Suprapubic skin (tissue), 4 donors: ENCODE results near the gene CAMTA1. TPM values are rescaled to one million over a fixed set of nuclear protein-coding genes. Genes with fewer than 3 reads are reported as not detected.

Experiments
- DNase-seq, 2 donors: peaks; one replicate each; pipeline ENCODE4 v3.0.0-alpha.2; 2019; ENCODE audit warnings: low spot score in 2 of 2
- H3K27ac ChIP-seq: fragments of 200-600 bp; sonication (generic); one replicate; pipeline ENCODE4 v1.5.1; 2019
- H3K27me3 ChIP-seq: fragments of 200-600 bp; sonication (generic); one replicate; pipeline ENCODE4 v1.5.1; 2019
- H3K36me3 ChIP-seq: fragments of 200-600 bp; sonication (generic); one replicate; pipeline ENCODE4 v1.5.1; 2019
- H3K4me1 ChIP-seq: fragments of 200-600 bp; sonication (generic); one replicate; pipeline ENCODE4 v1.5.1; 2019
- H3K4me3 ChIP-seq: fragments of 200-600 bp; sonication (generic); one replicate; pipeline ENCODE4 v1.5.1; 2019; ENCODE audit warnings: mild to moderate bottlenecking
- H3K9me3 ChIP-seq: fragments of 200-600 bp; sonication (generic); one replicate; pipeline ENCODE4 v1.5.1; 2019
- EP300 ChIP-seq: sonication (generic); formaldehyde crosslinking; IDR thresholded peaks from one replicate; pipeline ENCODE4 v1.6.1; 2017; ENCODE audit warnings: antibody characterized with exemption
- POLR2A ChIP-seq, 2 donors: fragments of 450-650 bp; IDR thresholded peaks; one replicate each; pipeline ENCODE4 v1.6.1; 2017; ENCODE audit warnings: antibody characterized with exemption in 2 of 2, mild to moderate bottlenecking in 2 of 2, moderate library complexity in 2 of 2
- POLR2AphosphoS5 ChIP-seq, 3 donors: sonication (generic); formaldehyde crosslinking; IDR thresholded peaks; one replicate each; pipeline ENCODE4 v1.6.1; 2017; ENCODE audit warnings: antibody characterized with exemption in 3 of 3
- WGBS: methylation state at CpG from one replicate; pipeline ENCODE4 v1.1.5; 2018; 5-methylcytosine and 5-hydroxymethylcytosine counted together
- total RNA-seq, 4 donors: library from RNA; depleted of rRNA; stranded (reverse); fragments of >200 nt; gene quantifications; one replicate each; pipeline ENCODE4 v1.1.0, GENCODE V29; 2016
- TF ChIP-seq, protein P1 (sequence below), 2 donors: fragments of 200-600 bp in 1 of 2; fragments of 450-650 bp in 1 of 2; sonication (generic) in 1 of 2; IDR thresholded peaks; one replicate each; pipeline ENCODE4 v1.5.1; 2016 to 2019; ENCODE audit warnings: antibody characterized with exemption in 2 of 2, mild to moderate bottlenecking in 1 of 2, moderate library complexity in 1 of 2

CAMTA1 gene
- total RNA-seq, 4 donors from 2014 or later: 40.4 to 54.1 (median 46.6) TPM

DNA sequence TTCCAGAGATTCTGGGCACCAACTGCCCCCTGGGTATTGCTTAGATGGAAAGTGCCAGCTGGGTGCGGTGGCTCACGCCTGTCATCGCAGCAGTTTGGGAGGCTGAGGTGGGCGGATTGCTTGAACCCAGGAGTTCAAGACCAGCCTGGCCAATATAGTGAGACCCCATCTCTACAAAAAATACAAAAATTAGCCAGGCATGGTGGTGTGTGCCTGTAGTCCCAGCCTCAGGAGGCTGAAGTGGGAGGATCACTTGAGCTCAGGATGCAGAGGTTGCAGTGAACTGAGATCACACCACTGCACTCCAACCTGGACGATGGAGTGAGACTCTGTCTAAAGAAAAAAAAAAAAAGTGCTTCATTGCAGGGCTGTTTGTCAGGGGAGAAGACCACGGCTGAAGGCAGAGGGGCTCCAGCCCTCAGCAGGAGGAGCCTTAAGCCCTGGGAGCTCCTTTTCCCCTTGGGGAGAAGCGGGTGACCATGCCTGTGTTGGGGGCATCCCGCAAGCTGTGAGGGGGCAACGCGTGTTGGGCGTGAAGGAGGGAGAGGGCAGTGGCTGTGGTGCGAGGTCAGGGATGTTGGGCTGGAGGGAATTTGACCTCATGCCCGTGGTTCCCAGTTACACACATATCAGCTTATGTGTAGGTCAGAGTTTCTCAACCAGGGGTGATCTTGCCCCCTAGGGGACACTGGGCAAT is 854.3 kb downstream of the CAMTA1 start:
- WGBS: 87% methylated on average over 13 of the region's 13 CpGs
- H3K9me3 ChIP-seq: no peaks in the 10 kb centered on the region
- H3K36me3 ChIP-seq: no peaks in the 10 kb centered on the region
- no peaks in the 10 kb centered on the region for H3K4me1 ChIP-seq
- no peak for DNase-seq
- no peak overlapping the region for H3K27ac ChIP-seq
- peaks cover 8% of the 10 kb centered on the region for H3K27me3 ChIP-seq
- no peak overlapping the region for H3K4me3 ChIP-seq
- TF ChIP-seq POLR2AphosphoS5 (IDR thresholded peaks at IDR 0.05) (no peak), EP300 (no peak), POLR2A (IDR thresholded peaks at IDR 0.05) (no peak)
- TF ChIP-seq, protein P1, sequence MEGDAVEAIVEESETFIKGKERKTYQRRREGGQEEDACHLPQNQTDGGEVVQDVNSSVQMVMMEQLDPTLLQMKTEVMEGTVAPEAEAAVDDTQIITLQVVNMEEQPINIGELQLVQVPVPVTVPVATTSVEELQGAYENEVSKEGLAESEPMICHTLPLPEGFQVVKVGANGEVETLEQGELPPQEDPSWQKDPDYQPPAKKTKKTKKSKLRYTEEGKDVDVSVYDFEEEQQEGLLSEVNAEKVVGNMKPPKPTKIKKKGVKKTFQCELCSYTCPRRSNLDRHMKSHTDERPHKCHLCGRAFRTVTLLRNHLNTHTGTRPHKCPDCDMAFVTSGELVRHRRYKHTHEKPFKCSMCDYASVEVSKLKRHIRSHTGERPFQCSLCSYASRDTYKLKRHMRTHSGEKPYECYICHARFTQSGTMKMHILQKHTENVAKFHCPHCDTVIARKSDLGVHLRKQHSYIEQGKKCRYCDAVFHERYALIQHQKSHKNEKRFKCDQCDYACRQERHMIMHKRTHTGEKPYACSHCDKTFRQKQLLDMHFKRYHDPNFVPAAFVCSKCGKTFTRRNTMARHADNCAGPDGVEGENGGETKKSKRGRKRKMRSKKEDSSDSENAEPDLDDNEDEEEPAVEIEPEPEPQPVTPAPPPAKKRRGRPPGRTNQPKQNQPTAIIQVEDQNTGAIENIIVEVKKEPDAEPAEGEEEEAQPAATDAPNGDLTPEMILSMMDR (IDR thresholded peaks at IDR 0.05): no peak

- TF ChIP-seq, protein P1 (IDR thresholded peaks at IDR 0.05): no peak
- TF ChIP-seq POLR2A (IDR thresholded peaks at IDR 0.05): no peak
- no peak for TF ChIP-seq POLR2AphosphoS5 (IDR thresholded peaks at IDR 0.05)
- no peak for TF ChIP-seq EP300
- no peaks in the 10 kb centered on the region for H3K36me3 ChIP-seq
- peaks cover 8% of the 10 kb centered on the region for H3K27me3 ChIP-seq
- H3K4me1 ChIP-seq: no peaks in the 10 kb centered on the region
- DNase-seq: no peak
- no peak overlapping the region for H3K27ac ChIP-seq
- no peaks in the 10 kb centered on the region for H3K9me3 ChIP-seq
- H3K4me3 ChIP-seq: no peak overlapping the region
- 97% methylated on average over 18 of the region's 18 CpGs for WGBS
These were observed 855.1 kb downstream of the CAMTA1 start for GRCh38 chr1:7640350-7640749.

GRCh38 chr1:7640920-7641585 is 855.8 kb downstream of the CAMTA1 start:
- Histone ChIP-seq H3K9me3 (no peaks in the 10 kb centered on the region), H3K27me3 (peaks cover 8% of the 10 kb centered on the region), H3K27ac (no peak overlapping the region), H3K4me3 (no peak overlapping the region), H3K4me1 (no peaks in the 10 kb centered on the region), H3K36me3 (no peaks in the 10 kb centered on the region)
- 84% methylated on average over 16 of the region's 18 CpGs for WGBS
- DNase-seq: no peak
- no peak for TF ChIP-seq POLR2A (IDR thresholded peaks at IDR 0.05)
- TF ChIP-seq POLR2AphosphoS5 (IDR thresholded peaks at IDR 0.05): no peak
- TF ChIP-seq EP300: no peak
- TF ChIP-seq, protein P1 (IDR thresholded peaks at IDR 0.05): no peak

DNA sequence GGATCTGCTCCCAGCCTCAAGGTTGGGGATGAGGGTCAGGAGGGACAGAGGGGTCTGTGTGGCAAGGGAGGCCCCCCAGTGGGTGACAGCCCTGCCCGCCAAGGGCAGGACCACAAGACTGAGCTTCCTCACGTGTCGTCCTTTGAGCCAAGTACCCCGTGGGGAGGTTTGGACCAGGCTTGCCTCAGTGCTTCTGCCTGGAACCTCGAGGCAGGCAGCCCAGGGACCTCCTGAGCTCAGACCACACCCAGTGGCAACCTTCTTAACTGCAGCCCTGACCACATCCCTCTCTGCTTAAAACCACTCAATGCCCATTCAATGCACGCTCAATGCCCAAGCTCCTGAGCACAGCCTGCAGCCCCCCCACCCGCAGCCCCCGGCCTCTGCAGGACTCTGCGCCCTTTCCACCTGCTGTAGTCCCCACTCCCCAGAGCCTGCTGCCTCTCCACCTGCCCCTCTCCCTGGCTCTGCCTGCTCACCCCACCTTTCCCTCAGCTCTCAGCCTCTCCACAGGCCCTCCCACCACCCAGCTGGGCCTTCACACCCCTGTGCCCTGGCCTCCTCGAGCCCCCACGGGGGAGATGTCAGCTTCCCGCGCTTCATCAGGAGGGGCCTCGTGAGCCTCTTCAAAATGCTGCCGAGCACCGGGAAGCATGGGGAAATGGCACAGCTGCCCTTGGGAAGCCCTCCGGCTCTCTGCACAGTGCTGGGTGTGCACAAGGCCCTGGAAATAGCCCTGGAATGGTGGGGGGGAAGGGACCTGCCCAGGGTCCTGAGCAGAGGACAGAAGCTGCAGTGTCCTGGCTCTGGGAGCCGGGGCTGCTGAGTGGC is 856.5 kb downstream of the CAMTA1 start:
- H3K4me3 ChIP-seq: no peak overlapping the region
- H3K36me3 ChIP-seq: no peaks in the 10 kb centered on the region
- H3K4me1 ChIP-seq: no peaks in the 10 kb centered on the region
- 75% methylated on average over 16 of the region's 18 CpGs for WGBS
- DNase-seq: no peak
- H3K27ac ChIP-seq: no peak overlapping the region
- TF ChIP-seq POLR2AphosphoS5 (IDR thresholded peaks at IDR 0.05) (no peak), EP300 (no peak), POLR2A (IDR thresholded peaks at IDR 0.05) (no peak)
- TF ChIP-seq, protein P1 (IDR thresholded peaks at IDR 0.05): no peak
- no peaks in the 10 kb centered on the region for H3K9me3 ChIP-seq
- H3K27me3 ChIP-seq: peaks cover 8% of the 10 kb centered on the region

GRCh38 chr1:7642418-7642704 is 857.1 kb downstream of the CAMTA1 start:
- TF ChIP-seq, protein P1 (IDR thresholded peaks at IDR 0.05): no peak
- TF ChIP-seq EP300 (no peak), POLR2A (IDR thresholded peaks at IDR 0.05) (no peak), POLR2AphosphoS5 (IDR thresholded peaks at IDR 0.05) (no peak)
- WGBS: no CpG with 5 or more reads among the region's 9 CpGs

More at GRCh38 chr1:7642418-7642704, 857.1 kb downstream of the CAMTA1 start:
- peaks cover 8% of the 10 kb centered on the region for H3K27me3 ChIP-seq
- no peaks in the 10 kb centered on the region for H3K36me3 ChIP-seq
- no peak overlapping the region for H3K4me3 ChIP-seq
- H3K4me1 ChIP-seq: no peaks in the 10 kb centered on the region
- no peaks in the 10 kb centered on the region for H3K9me3 ChIP-seq
- DNase-seq: no peak
- H3K27ac ChIP-seq: no peak overlapping the region
